HG03097 (cell line): ENCODE data around the gene PTP4A1.

Source experiments
- ATAC-seq: cut with Tn5 transposase; IDR thresholded peaks from one replicate; pipeline ENCODE4 v1.9.1; 2021; ENCODE audit not compliant: unreplicated experiment, low FRiP score

PTP4A1 gene

DNA sequence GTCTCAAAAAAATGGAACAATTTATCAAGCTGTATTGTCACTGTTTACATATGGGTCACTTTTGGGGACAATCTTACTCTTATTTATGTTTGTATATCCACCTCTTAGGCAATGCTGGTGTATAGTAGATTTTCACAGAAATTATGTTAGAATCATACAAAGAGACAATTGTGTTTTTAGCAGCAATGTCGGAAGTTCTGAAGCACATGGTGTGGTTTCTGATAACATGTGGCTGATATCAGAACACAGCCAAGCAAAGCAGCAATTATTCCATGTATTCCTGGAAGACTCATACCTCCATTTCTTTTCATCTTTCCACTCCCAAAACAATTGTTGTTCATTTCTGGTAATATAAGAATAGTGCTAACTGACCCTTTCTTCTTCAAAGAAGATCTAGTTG is 17.5 kb upstream of the PTP4A1 start:
- ATAC-seq = no peak

- ATAC-seq = no peak
Measured at GRCh38 chr6:63556369-63556768, 15.9 kb upstream of the PTP4A1 start.

- no peak for ATAC-seq
Measured at GRCh38 chr6:63558278-63558677, 14.0 kb upstream of the PTP4A1 start.

GRCh38 chr6:63560801-63561287 is 11.4 kb upstream of the PTP4A1 start:
- no peak for ATAC-seq

DNA sequence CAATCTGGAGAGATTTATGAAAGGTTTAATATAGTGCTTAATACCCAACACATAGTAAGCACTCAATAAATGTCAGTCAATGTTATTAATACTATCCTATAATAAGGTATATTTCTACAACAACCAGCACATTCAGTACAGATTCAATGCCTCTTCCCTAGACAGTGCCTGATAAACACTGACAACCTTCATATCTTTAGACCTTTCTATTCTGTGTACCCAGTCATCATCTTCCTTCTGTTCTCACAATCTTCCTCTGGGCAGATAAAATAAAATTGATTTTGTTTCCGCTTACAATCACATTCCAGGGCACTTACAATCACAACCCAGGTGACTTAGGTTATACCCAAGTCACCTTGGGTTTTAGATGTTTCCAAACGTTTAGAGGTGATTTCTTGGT is 11.0 kb upstream of the PTP4A1 start:
- ATAC-seq = no peak

- no peak for ATAC-seq
Measured at GRCh38 chr6:63563235-63563634, 9.0 kb upstream of the PTP4A1 start.

- no peak for ATAC-seq
Measured at GRCh38 chr6:63565058-63565726, 7.1 kb upstream of the PTP4A1 start.

DNA sequence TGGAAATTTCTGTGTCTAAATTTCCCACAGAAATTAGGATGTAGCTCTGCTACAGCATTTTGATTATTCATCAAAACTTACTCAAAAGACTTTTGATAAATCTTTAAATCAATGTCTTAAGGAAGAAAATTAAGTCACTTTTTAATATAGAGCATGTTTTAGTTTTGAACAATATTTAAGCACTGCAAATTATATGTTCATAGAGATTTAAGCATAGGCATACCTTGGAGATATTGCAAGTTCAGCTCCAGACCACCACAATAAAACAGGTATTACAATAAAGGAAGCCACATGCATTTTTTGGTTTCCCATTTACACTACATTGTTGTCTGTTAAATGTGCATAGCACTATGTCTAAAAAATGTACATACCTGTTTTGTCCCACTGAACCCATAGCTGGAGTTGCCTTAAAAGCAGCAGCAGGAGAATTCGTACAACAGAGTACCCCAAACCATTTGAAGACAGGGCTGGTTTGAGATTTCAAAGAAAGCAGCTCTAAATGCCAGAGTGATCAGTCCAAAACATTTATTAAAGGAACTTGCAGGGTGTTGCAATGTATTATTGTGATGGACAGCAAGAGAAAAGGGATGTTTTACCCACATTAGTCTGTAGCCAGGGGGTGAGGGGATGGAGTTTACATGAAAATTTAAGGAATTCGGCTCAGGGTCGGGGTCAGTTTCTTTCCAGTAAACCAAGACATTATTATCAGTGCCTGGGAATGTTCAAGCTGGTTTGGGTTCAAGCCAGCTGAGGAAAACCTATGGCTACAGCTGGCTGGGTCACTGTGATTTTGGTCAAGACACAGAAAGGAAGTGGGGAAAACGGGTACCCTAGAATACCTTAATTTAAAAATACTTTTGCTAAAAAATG is 6.3 kb upstream of the PTP4A1 start:
- no peak for ATAC-seq

DNA sequence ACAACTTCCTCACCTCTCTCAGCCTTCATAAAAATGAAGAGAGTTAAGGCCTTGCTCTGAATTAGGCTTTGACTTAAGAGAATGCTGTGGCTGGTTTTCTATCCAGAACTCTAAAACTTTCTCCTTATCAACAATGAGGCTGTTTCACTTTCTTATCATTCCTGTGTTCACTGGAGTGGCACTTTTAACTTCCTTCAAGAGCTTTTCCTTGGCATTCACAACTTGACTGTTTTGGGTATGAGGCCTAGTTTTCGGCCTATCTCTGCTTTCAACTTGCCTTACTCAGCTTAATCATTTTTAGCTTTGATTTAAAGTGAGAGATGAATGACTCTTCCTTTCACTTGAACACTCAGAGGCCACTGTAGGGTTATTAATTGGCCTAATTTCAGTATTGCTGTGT is 4.3 kb upstream of the PTP4A1 start:
- ATAC-seq = no peak

GRCh38 chr6:63571361-63572043 is 778 bp upstream of the PTP4A1 start:
- ATAC-seq = no peak

DNA sequence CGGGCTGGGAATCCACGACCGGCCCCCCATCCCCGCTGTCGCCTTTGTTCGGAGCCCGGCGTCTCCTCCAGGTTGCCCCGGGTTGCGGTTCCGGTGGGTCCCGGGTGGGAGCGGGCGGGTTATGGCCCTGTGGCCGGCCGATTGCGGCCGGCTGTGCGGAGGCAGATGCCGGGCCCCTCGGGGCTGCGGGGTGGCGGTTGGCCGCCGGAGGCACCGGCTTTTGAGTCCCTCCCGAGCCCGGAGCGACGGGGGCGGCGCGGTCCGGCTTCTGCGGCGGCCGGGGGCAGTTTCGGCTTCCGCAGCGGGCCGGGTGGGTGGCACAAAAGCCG is 431 bp downstream of the PTP4A1 start:
- no peak for ATAC-seq

DNA sequence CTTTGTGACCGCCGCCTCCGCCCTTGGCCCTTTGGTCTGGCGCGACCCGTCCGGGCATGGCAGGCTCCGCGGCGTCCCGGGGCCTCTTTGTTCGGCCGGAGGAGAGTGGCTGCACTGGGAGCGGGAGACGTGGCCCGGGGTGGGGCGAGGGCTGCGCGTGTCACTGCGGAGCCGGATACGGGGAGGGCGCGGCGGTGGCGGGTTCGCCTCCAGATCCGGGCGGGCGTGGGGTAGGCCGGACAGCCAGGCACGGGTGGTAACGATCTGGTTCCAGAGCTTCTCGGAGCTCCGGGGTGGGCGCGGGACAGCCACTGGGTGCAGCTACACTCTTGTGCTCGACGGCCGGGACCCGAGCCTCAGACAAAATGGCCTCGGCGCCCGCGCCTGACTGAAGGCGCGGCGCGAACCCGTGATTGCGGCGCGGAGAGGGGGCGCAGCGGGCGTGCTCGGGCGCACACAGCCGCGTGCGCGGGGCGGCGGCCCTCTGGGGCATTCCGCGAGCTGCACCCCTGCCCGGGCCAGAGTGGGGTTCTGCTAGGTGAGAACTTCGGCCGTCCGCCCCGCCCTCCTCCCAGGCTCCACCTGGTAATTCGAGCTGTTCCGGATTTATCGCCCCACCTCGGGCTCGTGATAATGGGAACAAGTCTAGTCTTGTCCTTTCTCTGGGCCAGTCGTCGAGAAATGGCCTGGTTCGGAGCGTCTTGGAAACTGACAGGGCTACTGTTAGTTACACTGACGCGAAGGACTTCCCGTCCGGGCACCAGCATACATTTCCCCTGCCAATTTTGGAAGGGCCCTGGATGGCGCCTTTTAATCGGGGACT is 1.0 kb downstream of the PTP4A1 start:
- ATAC-seq = peak; percentile 42

GRCh38 chr6:63573899-63574553 is 1.7 kb downstream of the PTP4A1 start:
- peak; percentile 8 for ATAC-seq

DNA sequence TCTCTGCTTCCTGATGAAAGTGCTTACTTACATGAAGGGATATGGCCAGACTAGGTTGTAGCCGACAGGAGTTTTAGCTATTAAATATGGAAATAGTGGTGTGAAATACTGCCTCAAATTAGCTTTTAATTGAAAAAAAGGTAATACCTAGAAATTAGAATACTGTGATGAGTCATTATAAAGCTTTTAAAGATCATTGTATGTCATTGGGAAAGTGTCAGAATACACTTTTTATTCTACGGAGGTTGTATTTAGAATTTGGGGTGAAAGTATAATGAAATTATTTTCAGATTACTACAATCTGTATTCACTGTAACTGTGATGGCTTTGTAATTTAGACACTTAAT is 2.2 kb downstream of the PTP4A1 start:
- no peak for ATAC-seq

GRCh38 chr6:63576147-63576772 is 4.0 kb downstream of the PTP4A1 start:
- no peak for ATAC-seq

DNA sequence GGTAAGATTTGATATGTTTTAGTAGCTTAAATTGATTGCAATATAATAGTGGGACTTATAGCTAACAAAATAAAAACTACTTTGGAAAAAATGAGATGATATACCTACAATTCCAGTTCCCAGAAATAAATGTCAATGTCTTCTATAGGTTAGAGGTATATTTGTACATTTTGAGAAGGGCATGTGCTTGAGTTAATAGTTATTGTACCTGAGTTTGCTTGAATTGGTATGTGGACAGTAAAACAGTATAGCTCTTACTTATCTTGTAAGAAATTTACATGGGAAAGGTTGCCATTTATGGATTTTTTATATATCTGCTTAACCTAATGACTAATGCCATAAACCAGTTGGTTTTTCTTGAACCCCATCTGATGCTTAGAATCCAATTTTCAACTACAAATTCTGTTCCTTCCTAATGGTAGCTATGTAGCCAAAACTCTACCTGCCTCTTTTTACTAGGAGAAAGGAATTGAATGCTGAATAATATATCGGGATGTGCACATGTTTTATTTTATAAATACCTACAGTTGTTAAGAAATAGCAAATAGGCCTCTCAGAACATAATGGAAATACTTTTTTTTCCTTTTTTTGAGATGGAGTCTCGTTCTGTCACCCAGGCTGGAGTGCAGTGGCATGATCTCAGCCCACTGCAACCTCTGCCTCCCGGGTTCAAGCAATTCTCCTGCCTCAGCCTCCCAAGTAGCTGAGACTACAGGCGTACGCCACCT is 4.9 kb downstream of the PTP4A1 start:
- ATAC-seq = no peak

- ATAC-seq = no peak
Measured at GRCh38 chr6:63578757-63579156, 6.5 kb downstream of the PTP4A1 start.

DNA sequence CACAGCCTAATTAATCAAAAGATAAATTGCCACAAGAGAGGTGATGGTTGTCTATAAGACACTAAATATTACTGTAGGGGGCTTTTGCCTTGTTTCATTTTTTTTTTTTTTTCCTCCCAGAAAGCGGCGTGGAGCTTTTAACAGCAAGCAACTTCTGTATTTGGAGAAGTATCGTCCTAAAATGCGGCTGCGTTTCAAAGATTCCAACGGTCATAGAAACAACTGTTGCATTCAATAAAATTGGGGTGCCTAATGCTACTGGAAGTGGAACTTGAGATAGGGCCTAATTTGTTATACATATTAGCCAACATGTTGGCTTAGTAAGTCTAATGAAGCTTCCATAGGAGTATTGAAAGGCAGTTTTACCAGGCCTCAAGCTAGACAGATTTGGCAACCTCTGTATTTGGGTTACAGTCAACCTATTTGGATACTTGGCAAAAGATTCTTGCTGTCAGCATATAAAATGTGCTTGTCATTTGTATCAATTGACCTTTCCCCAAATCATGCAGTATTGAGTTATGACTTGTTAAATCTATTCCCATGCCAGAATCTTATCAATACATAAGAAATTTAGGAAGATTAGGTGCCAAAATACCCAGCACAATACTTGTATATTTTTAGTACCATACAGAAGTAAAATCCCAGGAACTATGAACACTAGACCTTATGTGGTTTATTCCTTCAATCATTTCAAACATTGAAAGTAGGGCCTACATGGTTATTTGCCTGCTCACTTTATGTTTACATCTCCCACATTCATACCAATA is 7.8 kb downstream of the PTP4A1 start:
- no peak for ATAC-seq

- no peak for ATAC-seq
Measured at GRCh38 chr6:63580704-63580961, 8.4 kb downstream of the PTP4A1 start.
